GM18526 (cell line): ENCODE results near the gene CISD2.

ENCODE experiments used
- POLR2A ChIP-seq: IDR thresholded peaks from 3 replicates; pipeline ENCODE4 v1.6.1; 2011; ENCODE audit not compliant: insufficient read length; ENCODE audit errors: extremely low read depth

The CISD2 gene

GRCh38 chr4:102868781-102869568 lies at the start of gene CISD2:
Gene CISD2 (plus strand): TSS chr4:102868992. CDS start chr4:102869085, 93 bp downstream.
- TF ChIP-seq POLR2A, result peak; percentile 95

GRCh38 chr4:102819588-102820365 lies 49.0 kb upstream of the CISD2 start:
- no peak for TF ChIP-seq POLR2A

- no peak for TF ChIP-seq POLR2A
These were observed 45.3 kb upstream of the CISD2 start for GRCh38 chr4:102823464-102823863.

- no peak for TF ChIP-seq POLR2A
These were observed 44.9 kb upstream of the CISD2 start for GRCh38 chr4:102823897-102824296.

GRCh38 chr4:102824398-102824797 lies 44.4 kb upstream of the CISD2 start:
- no peak for TF ChIP-seq POLR2A

GRCh38 chr4:102825261-102826091 lies 43.3 kb upstream of the CISD2 start:
- TF ChIP-seq POLR2A, result no peak

- TF ChIP-seq POLR2A, result no peak
These were observed 42.5 kb upstream of the CISD2 start for GRCh38 chr4:102826105-102826889.

- TF ChIP-seq POLR2A, result peak; percentile 90
These were observed 41.7 kb upstream of the CISD2 start, which contains the start of gene UBE2D3 for GRCh38 chr4:102826890-102827673. Gene UBE2D3 (minus strand): TSS chr4:102827551. CDS start chr4:102826508, 1,043 bp downstream.

- peak; percentile 83 for TF ChIP-seq POLR2A
These were observed 40.9 kb upstream of the CISD2 start for GRCh38 chr4:102827674-102828496.

- no peak for TF ChIP-seq POLR2A
These were observed 40.3 kb upstream of the CISD2 start for GRCh38 chr4:102828497-102828808.

GRCh38 chr4:102829803-102830202 lies 39.0 kb upstream of the CISD2 start:
- TF ChIP-seq POLR2A, result no peak

GRCh38 chr4:102832105-102832504 lies 36.7 kb upstream of the CISD2 start:
- TF ChIP-seq POLR2A, result no peak

- TF ChIP-seq POLR2A, result no peak
These were observed 36.1 kb upstream of the CISD2 start for GRCh38 chr4:102832667-102833066.
